Hematopoietic multipotent progenitor cell (in vitro differentiated cells): ENCODE data around the gene RERE. TPM values are rescaled to one million over a fixed set of nuclear protein-coding genes. Genes with fewer than 3 reads are reported as not detected.
"Not testable (repeated sequence)": the region's sequence is repeated elsewhere in the genome, so short reads cannot be mapped to it uniquely, and the experiment has no call there.

Experiments
- DNase-seq, 3 donors: peaks; one replicate each; pipeline ENCODE4 v3.0.0-alpha.2; 2011 to 2015; ENCODE audit warnings: low read depth in 2 of 3, low spot score in 2 of 3
- total RNA-seq: library from RNA; depleted of rRNA; stranded (reverse); fragments of >200 nt; gene quantifications from one replicate; pipeline ENCODE4 v1.2.3, GENCODE V29; 2012

Gene RERE
- total RNA-seq, 1 donor = 61.9 TPM

DNA sequence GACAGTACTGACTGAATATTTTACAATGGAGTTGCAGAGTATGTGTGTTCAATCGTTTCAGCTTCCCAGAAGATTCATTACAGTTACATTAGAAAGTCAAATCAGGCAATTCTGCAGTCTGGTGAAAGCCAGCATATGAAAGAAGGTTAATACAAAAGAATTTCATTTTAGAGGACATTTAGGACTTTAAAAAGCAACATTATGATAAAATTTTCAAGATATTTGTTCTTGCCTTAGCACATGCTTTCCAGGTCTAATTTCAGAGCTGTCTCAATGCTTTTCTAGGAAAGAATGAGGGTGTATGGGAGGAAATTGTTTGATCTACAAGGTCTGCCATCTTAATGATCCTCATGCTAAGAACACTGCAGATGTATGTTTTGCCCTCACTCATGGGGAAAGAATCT, 63.2 kb downstream of the RERE start:
- no peak for DNase-seq

DNA sequence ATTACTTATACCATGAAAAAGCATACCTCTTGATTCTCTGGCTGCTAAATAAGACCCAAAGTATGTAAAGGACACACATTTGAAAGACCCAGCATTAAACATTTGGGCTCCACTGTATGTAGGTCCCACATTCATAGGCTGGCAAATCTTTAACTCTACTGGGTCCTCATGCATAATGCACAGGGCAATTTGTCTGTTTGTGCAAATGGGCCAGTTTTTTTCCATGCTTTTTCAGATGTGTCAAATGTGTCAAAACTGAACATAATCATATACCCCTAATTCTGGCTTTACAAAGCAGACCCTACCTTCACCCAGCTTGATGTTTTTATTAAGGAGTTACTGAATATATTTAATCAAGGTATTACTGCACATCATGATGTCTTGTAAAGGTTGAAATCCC, 63.7 kb downstream of the RERE start:
- no peak for DNase-seq

DNA sequence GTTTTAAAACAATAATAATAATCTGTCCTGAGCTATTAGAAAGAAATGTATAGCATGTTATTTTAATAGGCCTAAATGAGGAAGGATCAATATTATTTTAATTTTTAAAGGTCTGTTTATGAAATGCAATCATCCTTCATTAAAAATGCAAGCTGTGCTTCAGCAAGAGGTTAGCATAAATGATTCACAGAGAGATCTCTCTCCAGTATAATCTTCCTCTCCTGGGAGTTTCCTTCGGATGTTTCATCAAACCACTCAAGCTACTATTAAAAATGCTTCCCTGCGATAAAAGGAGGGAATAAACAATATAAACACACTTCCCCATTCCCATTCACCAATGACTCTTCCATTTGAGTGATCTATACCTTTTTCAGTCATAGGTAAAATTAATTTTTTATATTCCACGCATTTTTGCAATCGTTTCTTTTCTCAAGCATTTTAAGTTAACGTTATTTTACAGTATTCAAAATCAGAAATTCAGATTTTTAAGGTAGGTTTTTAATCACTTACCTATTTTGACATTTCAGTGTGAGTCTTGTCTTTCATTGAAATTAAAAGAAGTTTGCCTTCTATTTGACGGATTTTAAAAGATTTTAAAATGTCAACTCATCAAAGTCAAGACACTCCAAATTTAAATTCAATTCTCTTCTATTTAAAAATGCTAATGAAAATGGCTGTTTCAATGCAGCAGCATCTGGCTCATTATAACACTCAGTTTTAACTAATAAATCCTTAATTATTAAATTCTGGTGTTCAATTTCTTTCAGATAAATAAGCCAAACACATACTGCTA, 64.3 kb downstream of the RERE start:
- DNase-seq = no peak

DNA sequence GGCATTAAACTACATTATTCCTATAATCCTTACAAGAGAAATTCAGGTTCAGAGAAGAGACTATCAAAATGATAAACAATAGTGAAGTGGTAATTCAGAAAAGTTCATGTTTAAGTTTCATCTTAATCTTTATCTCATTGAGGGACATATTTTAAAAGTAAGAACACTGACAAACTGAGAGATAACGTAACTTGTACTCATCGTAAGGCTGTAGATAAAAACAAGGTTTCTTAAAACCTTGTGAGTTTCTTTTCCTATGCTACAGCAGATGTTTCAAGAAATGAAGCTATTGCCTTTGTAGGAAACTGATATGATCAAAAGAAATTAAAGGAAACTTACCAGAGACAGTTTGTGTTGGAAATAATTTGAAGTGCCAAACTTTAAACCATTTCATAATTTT, 65.0 kb downstream of the RERE start:
- DNase-seq = no peak

DNA sequence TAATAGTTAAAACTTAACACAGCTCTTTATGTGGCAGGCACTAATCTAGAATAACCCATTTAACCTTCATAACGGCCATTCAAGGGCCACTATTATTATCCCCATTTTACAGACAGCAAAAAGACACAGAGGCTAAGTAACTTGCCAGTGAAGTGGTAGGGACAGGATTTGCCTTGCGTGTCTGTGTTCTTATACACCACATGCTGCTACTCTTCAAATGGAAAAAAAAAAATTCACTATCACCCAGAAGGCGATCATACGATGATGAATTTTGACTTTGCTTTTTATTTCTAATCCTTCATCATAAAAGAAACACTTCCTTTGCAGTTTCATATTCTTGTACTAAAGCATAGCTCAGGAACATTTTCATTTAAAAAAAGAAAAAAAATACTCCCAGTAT, 65.5 kb downstream of the RERE start:
- DNase-seq = no peak

DNA sequence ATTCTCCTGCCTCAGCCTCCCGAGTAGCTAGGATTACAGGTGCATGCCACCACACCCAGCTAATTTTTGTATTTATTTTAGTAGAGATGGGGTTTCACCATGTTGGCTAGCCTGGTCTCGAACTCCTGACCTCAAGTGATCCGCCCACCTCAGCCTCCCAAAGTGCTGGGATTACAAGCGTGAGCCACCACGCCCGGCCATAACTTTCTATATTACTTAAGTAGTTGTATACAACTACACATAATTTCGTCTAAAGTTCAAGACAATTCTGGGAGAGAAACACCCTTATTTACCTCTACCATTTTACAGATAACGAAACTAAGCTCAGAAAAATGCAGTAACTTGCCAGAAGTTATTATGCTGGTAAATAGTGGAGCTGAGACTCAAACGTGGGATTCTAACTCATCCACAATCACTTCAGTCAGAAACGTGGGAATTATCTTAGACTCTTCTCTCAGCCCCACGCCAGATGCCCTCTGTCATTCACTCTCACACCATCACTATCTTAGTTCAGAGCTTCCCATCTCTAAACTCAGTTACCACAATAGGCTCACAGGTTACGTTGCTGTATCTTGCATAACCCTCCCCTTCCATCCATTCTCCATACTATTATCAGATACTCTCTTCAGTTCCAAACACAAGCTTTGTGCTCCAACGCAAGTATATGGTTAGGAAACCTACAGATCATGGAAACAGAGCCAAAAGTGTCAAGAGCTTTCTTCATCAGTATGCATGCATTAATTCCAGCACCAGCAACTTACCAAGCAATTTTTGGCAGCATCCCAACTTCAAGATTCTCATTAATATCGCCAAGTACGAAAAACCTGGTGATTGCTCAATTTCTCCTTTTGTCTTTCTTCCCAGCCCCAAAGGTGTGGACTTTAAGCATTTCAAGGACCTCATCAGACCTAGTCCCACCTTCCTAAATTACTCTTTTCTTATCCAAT, 69.3 kb downstream of the RERE start:
- no peak for DNase-seq

DNA sequence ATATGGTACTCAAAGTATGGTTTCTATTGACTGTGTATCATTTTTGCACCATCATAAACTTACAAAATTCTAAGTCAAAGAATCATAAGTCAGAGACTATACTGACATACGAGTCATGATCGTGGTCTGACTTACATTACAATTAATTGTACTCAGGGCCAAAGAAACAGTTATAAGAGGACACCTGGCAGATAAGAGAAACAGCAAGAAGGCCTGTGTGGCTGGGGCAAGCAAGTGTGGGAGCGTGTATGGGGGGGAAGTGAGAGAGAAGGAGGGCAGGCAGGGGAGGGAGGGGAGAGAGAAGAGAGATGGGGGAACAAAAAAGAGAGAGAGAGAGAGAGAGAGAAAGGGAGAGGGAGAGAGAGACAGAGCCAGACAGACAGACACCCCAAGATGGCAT, 70.9 kb downstream of the RERE start:
- peak in 1 of 3 donors; percentile 50 for DNase-seq

DNA sequence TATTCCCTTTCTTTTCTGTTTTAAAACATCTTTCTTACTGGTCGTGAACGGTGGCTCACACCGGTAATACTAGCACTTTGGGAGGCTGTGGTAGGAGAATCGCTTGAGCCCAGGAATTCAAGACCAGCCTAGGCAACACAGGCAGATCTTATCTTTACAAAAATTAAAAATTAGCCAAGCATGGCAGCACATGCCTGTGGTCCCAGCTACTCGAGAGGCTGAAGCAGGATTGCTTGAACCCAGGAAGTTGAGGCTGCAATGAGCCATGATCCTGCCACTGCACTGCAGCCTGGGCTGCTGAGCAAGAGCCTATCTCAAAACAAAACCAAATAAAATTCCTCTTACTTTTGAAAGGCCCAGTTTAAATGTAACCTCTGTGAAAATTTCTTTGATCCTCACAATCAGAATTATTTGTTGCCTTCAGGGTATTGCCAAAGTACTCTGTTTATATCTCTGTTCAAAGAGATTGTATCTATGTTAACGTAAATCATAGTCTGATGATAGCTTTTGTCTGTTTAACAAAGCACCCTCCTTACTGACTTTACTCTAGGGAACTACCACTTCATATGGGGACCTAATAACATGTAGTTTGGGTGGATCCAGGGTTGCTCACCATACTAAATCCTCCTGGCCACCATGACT, 71.6 kb downstream of the RERE start:
- DNase-seq = no peak

DNA sequence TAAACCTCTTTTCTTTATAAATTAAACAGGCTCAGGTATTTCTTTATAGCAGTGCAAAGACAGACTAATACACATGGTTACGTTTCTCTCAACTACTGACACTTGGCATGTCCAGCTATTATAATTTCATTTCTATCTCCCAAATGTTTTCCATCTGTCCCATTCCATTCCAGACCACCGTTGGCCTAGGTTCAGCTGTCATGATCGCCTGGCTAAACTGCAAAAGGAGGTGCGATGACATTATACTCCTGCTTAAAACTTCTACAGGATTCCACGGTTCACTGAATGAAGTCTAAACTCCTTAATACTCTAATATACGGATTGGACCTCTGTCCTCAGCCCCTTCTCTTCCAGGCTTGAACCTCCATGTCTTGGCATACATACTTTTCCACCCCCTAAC, 72.1 kb downstream of the RERE start:
- DNase-seq = no peak

DNA sequence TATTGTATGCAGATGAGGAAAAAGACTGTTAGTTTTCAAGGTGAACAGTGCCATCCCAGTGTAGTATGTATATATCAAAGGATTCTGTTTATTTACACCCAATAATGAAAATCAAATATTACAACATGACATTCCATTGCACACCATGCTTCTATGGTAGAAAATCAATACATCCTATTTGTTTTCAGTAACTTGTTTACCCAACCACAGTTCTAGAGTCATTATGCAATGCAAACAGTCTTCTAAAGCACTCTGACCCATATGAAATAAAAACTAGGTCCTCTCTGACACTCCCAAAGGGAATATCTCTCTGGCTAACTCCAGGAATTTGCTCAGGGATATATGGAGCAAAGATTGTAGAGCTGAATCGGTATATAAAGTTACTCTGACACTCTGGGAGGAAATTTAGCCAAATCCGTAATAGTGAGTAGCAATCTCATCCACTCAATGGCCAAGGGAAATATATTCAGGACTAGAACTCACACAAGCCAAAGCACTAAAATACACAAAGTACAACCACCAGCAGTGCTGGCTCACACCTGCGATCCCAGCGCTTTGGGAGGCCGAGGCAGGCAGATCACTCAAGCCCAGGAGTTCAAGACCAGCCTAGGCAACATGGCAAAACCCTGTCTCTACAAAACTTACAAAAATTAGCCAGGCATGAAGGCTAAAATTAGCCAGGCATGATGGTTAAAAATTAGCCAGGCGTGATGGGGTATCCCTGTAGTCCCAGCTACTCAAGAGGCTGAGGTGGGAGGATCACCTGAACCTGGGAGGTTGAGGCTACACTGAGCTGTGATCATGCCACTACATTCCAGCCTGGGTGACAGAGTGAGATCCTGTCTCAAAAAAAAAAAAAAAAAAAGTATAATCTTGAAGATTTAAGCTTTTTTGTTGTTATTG, 75.2 kb downstream of the RERE start:
- no peak for DNase-seq

DNA sequence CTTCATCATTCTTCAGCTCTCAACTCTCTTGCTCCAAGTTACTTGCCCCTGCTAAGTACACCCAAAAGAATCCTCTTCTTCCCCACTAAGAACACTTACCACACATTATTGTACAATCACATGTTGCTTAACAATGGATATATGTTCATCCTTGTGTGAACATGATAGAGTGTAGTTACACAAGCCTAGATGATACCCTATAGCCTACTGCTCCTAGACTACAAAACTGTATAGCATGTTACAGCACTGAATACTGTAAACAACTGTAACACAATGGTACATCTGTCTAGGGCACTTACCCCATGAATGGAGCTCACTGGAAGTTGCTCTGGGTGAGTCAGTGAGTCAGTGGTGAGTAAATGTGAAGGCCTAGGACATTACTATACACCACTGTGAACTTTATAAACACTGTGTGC, 77.4 kb downstream of the RERE start:
- no peak for DNase-seq

DNA sequence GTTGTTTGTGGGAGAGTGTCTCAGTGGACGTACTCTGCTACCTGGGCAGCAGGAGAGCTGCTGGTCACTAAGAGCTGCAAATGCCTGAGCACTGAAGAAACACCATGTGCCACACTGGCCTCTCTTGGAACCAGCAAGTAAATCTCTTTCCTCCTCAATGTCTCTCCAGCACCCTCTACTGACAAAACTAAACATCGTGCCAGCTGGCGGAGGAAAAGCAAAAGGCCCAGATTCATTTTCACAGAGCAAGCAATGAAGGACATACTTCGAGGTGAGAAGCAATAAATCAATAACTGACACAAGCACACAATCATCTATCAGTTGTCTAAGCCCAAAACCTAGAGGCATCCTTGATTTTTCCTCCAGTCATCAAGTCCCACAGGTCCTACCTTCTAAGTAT, 78.1 kb downstream of the RERE start:
- no peak for DNase-seq

DNA sequence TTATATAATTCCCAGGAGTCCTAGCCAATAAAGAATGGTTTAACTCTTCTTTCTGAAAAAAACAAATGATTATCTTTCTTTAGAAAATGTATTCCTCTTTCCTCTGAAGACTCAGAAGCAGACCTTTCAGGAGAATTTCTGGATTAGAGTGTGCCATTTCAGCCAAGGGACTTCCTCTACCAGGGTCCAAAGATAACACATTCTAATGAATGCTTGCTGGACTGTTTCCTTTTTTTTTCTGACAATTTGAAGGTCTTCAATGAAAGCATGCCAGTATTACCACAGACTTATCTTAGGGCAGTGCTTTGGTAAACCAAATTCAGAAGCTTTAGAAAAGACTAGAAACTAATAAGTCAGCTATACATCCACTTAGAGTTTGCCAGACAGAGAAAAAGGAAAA, 80.5 kb downstream of the RERE start:
- DNase-seq = no peak

DNA sequence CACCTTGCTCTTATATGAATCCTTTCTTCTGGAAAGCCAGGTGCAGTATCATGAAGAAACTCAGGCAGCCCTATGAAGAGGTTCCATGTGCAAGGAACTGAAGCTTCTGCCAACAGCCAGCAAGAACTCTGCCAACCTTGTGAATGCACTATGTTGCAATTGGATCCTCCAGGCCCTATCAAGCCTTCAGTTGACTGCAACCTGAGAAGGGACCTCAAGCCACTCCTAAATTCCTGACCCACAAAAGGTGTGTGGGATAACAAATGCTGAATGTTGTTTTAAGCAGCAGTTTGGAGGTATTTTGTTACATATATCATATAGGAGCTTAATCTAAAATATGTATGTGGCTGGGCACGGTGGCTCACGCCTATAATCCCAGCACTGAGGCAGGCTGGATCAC, 84.0 kb downstream of the RERE start:
- no peak for DNase-seq

DNA sequence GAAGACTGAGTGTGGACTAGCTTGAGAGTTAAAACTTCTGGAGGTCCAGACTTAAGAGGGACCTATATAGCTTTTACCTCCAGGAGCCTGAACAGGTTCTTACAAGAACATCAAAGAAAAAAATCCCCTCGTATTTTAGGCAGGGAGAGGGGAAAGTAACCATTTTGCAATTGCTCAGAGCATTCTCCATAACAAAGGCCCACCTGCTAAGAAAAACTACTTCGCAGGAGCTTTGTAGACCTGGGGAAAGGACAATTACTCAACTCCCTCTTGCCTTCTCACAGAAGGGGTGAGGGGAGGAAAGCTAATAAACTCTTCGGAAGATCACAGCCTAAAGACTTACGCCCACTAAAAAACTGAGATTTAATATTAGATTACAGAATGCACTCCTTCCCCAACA, 86.3 kb downstream of the RERE start:
- no peak for DNase-seq

DNA sequence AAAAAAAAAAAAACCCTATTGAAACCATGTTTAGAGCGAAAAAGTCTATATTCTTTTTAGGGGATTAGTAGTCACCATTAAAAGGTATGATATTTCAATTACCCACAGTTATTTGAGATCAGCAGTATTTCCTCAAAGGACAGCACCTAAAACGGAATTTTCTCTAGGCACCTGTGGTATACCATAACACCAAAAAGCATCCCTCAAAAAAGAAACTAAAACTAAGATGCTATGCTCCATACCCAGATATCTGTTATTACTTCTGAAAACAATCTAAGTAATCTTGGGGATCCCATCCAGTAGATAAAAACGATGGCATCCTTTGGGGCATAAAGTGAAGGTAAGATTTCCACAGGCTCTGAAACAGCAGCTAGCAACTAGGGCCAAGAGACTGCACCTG, 89.0 kb downstream of the RERE start:
- no peak for DNase-seq

DNA sequence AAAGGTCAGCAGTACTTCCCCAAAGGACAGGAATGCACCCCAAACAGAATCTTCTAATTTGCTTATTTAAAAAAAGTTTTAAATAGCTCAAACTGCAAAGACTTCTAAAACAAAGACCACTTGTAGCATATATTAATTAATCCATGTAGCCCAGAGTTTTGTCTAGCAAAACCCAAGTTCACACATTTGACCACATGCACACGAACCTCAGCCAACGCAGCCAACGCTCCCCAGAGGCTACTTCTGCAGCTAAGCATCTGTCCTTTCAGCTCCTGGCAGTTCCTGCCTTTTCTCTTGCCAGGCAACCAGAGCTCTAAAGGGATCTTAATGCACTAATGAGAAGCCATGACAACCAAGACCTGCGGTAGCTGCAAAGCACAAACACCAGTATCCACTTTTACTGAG, 89.6 kb downstream of the RERE start:
- DNase-seq = no peak

DNA sequence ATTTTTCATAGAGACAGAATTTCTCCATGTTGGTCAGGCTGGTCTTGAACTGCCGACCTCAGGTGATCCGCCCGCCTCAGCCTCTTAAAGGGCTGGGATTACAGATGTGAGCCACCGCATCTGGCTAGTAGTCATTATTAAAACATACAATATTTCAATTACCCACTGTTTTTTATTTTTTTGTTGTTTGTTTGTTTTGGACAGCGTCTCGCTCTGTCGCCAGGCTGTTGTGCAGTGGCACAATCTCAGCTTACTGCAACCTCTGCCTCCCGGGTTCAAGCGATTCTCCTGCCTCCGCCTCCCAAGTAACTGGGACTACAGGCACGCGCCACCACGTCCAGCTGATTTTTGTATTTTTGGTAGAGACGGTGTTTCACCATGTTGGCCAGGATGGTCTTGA, 90.1 kb downstream of the RERE start:
- not testable (repeated sequence) for DNase-seq

DNA sequence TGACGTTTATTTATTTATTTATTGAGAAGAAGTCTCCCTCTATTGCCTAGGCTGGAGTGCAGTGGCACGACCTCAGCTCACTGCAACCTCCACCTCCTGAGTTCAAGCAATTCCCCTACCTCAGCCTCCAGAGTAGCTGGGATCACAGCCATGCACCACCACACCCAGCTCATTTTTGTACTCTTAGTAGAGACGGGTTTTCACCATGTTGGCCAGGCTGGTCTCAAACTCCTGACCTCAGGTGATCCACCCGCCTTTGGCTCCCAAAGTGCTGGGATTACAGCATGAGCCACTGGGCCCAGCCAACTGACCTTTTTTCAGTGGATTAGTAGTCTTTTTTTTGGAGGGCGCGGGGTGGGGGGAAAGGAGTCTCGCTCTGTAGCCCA, 90.6 kb downstream of the RERE start:
- DNase-seq = not testable (repeated sequence)

DNA sequence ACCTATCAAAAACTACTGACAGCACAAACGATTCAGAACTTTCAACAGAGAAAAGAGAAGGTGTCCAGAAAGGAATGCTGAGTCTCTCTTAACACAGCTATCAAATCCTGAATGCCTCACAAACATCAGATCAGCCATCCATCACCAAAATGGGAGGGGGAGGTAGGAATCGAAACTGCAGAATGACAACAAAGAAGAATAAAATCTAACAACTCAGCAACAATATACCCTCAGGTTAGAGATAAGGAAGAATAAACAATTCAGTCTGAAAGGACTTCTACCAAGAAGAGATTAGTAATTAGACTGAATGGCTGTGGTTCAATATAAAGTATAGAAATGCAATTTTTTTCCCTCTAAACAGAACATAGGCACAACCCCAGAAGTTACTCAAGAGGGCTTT, 94.4 kb downstream of the RERE start:
- DNase-seq = no peak
